Effector memory CD4-positive, alpha-beta T cell (primary cell): ENCODE measurements around the gene GAGE2A.
"Not testable (repeated sequence)": the region's sequence is repeated elsewhere in the genome, so short reads cannot be mapped to it uniquely, and the experiment has no call there.

ENCODE experiments used
- DNase-seq, 3 donors: peaks; one replicate each; pipeline ENCODE4 v3.0.0-alpha.2; 2020
- H3K27ac ChIP-seq: 2 replicates; pipeline ENCODE4 v1.7.0; 2013; ENCODE audit warnings: mild to moderate bottlenecking, low read length, moderate library complexity; ENCODE audit not compliant: insufficient read depth, poor library complexity, severe bottlenecking
- H3K27me3 ChIP-seq: replicated peaks from 2 replicates; pipeline ENCODE4 v1.7.0; 2013; ENCODE audit warnings: mild to moderate bottlenecking, low read length; ENCODE audit not compliant: insufficient read depth, control insufficient read depth, poor library complexity, severe bottlenecking
- H3K36me3 ChIP-seq: 2 replicates; pipeline ENCODE4 v1.7.0; 2013; ENCODE audit warnings: mild to moderate bottlenecking, low read length, moderate library complexity; ENCODE audit not compliant: control insufficient read depth, insufficient read depth
- H3K4me1 ChIP-seq: 2 replicates; pipeline ENCODE4 v1.7.0; 2013; ENCODE audit warnings: low read length, mild to moderate bottlenecking; ENCODE audit not compliant: control insufficient read depth, insufficient read depth, poor library complexity, severe bottlenecking
- H3K4me3 ChIP-seq: 2 replicates; pipeline ENCODE4 v1.7.0; 2013; ENCODE audit warnings: low read length, low read depth, mild to moderate bottlenecking; ENCODE audit not compliant: insufficient read depth, poor library complexity, severe bottlenecking
- H3K9me3 ChIP-seq: 2 replicates; pipeline ENCODE4 v1.7.0; 2013; ENCODE audit warnings: mild to moderate bottlenecking, low read length, moderate library complexity; ENCODE audit not compliant: control insufficient read depth
- total RNA-seq, 3 donors: gene quantifications; one replicate each; lab custom pipeline; 2026; lab: John Stamatoyannopoulos, UW

GAGE2A gene, protein sequence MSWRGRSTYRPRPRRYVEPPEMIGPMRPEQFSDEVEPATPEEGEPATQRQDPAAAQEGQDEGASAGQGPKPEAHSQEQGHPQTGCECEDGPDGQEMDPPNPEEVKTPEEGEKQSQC
- 0 reads per million in 3 donors for total RNA-seq

DNA sequence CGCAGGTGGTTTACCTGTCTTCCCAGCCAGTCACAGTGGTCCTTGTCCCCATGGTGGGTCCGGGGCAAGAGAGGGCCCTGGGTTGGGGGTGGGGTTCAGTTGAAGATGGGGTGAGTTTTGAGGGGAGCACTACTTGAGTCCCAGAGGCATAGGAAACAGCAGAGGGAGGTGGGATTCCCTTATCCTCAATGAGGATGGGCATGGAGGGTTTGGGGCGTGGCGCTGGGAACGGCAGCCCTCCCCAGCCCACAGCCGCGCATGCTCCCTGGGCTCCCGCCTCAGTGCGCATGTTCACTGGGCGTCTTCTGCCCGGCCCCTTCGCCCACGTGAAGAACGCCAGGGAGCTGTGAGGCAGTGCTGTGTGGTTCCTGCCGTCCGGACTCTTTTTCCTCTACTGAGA is at the start of gene GAGE2A:
Gene GAGE2A, plus strand, starts transcription at position 301 of the 400 bp plus-strand sequence. CDS start 1,155 bp downstream, outside the sequence.
- not testable (repeated sequence) for H3K27me3 ChIP-seq, DNase-seq, H3K9me3 ChIP-seq, H3K4me3 ChIP-seq, H3K27ac ChIP-seq, H3K4me1 ChIP-seq, H3K36me3 ChIP-seq

DNA sequence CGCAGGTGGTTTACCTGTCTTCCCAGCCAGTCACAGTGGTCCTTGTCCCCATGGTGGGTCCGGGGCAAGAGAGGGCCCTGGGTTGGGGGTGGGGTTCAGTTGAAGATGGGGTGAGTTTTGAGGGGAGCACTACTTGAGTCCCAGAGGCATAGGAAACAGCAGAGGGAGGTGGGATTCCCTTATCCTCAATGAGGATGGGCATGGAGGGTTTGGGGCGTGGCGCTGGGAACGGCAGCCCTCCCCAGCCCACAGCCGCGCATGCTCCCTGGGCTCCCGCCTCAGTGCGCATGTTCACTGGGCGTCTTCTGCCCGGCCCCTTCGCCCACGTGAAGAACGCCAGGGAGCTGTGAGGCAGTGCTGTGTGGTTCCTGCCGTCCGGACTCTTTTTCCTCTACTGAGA is 47.9 kb upstream of the GAGE2A start, which contains the start of gene GAGE12D:
Gene GAGE12D, plus strand, starts transcription at position 301 of the 400 bp plus-strand sequence. CDS start 1,155 bp downstream, outside the sequence.
- not testable (repeated sequence) for H3K27ac ChIP-seq, H3K9me3 ChIP-seq, DNase-seq, H3K36me3 ChIP-seq, H3K27me3 ChIP-seq, H3K4me1 ChIP-seq, H3K4me3 ChIP-seq

DNA sequence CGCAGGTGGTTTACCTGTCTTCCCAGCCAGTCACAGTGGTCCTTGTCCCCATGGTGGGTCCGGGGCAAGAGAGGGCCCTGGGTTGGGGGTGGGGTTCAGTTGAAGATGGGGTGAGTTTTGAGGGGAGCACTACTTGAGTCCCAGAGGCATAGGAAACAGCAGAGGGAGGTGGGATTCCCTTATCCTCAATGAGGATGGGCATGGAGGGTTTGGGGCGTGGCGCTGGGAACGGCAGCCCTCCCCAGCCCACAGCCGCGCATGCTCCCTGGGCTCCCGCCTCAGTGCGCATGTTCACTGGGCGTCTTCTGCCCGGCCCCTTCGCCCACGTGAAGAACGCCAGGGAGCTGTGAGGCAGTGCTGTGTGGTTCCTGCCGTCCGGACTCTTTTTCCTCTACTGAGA is 38.3 kb upstream of the GAGE2A start, which contains the start of gene GAGE12E:
Gene GAGE12E, plus strand, starts transcription at position 301 of the 400 bp plus-strand sequence. CDS start 1,155 bp downstream, outside the sequence.
- not testable (repeated sequence) for DNase-seq, H3K27ac ChIP-seq, H3K4me1 ChIP-seq, H3K4me3 ChIP-seq, H3K27me3 ChIP-seq, H3K36me3 ChIP-seq, H3K9me3 ChIP-seq

DNA sequence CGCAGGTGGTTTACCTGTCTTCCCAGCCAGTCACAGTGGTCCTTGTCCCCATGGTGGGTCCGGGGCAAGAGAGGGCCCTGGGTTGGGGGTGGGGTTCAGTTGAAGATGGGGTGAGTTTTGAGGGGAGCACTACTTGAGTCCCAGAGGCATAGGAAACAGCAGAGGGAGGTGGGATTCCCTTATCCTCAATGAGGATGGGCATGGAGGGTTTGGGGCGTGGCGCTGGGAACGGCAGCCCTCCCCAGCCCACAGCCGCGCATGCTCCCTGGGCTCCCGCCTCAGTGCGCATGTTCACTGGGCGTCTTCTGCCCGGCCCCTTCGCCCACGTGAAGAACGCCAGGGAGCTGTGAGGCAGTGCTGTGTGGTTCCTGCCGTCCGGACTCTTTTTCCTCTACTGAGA is 28.8 kb upstream of the GAGE2A start, which contains the start of gene GAGE12F:
Gene GAGE12F, plus strand, starts transcription at position 301 of the 400 bp plus-strand sequence. CDS start 1,155 bp downstream, outside the sequence.
- not testable (repeated sequence) for H3K36me3 ChIP-seq, H3K27ac ChIP-seq, H3K4me1 ChIP-seq, H3K9me3 ChIP-seq, DNase-seq, H3K4me3 ChIP-seq, H3K27me3 ChIP-seq

DNA sequence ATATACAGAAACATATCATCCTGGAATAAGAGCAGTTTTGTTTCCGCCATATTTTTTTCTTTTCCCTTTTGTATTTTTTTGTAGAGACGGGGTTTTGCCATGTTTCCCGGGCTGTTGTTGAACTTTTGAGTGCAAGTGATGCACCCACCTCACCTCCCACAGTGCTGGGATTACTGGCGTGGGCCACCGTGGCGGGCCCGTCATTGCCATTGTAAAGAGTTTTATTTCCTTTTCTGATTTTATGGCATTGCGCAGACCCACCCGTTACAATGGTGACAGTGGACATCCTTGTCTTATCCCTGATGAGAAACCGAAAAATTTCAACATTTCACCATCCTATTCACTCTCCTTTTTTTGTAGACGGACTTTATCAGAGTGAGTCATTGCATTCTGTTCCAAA is 20.6 kb upstream of the GAGE2A start:
- not testable (repeated sequence) for H3K4me1 ChIP-seq, H3K36me3 ChIP-seq, H3K27me3 ChIP-seq, H3K27ac ChIP-seq, H3K9me3 ChIP-seq, DNase-seq, H3K4me3 ChIP-seq

DNA sequence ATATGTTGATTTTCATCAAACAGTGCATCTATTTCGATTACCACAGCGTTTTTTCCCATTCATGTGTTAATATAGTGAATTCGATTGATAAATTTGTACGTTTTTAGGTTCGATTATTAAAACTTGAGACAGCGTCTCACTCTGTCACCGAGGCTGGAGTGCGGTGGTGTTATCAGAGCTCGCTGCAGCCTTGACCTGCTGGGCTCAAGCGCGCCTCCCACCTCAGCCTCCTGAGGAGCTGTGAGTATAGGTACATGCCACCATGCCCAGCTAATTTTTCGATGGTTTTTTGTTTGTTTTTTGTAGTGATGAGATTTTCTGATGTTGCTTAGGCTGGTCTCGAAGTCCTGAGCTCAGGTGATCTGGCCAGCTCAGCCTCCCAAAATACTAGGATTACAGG is 20.1 kb upstream of the GAGE2A start:
- not testable (repeated sequence) for H3K27me3 ChIP-seq, H3K9me3 ChIP-seq, H3K36me3 ChIP-seq, H3K4me3 ChIP-seq, H3K4me1 ChIP-seq, H3K27ac ChIP-seq, DNase-seq

DNA sequence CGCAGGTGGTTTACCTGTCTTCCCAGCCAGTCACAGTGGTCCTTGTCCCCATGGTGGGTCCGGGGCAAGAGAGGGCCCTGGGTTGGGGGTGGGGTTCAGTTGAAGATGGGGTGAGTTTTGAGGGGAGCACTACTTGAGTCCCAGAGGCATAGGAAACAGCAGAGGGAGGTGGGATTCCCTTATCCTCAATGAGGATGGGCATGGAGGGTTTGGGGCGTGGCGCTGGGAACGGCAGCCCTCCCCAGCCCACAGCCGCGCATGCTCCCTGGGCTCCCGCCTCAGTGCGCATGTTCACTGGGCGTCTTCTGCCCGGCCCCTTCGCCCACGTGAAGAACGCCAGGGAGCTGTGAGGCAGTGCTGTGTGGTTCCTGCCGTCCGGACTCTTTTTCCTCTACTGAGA is 19.2 kb upstream of the GAGE2A start, which contains the start of gene GAGE12G:
Gene GAGE12G, plus strand, starts transcription at position 301 of the 400 bp plus-strand sequence. CDS start 1,155 bp downstream, outside the sequence.
- H3K4me1 ChIP-seq, H3K9me3 ChIP-seq: not testable (repeated sequence)

DNA sequence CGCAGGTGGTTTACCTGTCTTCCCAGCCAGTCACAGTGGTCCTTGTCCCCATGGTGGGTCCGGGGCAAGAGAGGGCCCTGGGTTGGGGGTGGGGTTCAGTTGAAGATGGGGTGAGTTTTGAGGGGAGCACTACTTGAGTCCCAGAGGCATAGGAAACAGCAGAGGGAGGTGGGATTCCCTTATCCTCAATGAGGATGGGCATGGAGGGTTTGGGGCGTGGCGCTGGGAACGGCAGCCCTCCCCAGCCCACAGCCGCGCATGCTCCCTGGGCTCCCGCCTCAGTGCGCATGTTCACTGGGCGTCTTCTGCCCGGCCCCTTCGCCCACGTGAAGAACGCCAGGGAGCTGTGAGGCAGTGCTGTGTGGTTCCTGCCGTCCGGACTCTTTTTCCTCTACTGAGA is 9.6 kb upstream of the GAGE2A start, which contains the start of gene GAGE12H:
Gene GAGE12H, plus strand, starts transcription at position 301 of the 400 bp plus-strand sequence. CDS start 1,155 bp downstream, outside the sequence.
- not testable (repeated sequence) for H3K4me3 ChIP-seq, H3K9me3 ChIP-seq

More for the DNA sequence above, 19.2 kb upstream of the GAGE2A start, which contains the start of gene GAGE12G:
- not testable (repeated sequence) for DNase-seq, H3K36me3 ChIP-seq, H3K4me3 ChIP-seq, H3K27me3 ChIP-seq, H3K27ac ChIP-seq

DNA sequence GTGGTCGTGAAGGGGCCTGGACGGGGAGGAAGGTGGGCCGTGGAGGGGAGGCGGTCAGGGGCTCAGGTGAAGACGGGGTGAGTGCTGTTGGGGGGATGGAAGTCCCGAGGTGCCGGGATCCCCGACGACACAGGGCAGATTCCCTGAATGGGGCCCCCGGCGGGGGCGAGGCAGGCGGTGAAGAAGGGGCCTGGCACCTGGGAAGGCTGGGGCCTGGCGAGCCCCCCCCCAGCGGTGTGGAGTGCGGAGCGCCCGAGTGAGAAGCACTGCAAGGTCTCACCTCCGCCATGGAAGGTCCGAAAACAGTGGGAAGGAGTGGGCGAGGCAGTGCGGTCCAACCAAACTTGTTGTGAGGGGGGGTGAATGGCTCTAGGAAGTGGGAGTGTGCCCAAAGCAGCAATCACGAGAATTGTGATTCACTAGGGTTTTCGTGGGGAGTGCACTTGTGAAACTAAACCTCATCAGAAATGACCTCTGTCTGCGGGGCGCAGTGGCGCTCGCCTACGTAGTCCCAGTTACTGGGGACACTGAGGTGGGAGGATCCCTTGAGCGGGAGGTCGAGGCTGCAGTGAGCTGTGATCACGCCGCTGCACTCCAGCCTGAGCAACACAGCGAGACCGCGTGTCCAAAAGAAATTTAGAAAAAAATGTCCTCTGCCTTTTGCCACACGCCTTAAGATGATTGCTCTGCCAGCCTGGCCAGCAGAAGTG is 628 bp downstream of the GAGE2A start:
- not testable (repeated sequence) for H3K4me3 ChIP-seq, H3K9me3 ChIP-seq, H3K4me1 ChIP-seq, H3K27me3 ChIP-seq, H3K36me3 ChIP-seq, H3K27ac ChIP-seq
- DNase-seq: peak in 2 of 3 donors; percentile 0 to 2

More for the DNA sequence above, 9.6 kb upstream of the GAGE2A start, which contains the start of gene GAGE12H:
- not testable (repeated sequence) for H3K27ac ChIP-seq, H3K4me1 ChIP-seq, DNase-seq, H3K36me3 ChIP-seq, H3K27me3 ChIP-seq

DNA sequence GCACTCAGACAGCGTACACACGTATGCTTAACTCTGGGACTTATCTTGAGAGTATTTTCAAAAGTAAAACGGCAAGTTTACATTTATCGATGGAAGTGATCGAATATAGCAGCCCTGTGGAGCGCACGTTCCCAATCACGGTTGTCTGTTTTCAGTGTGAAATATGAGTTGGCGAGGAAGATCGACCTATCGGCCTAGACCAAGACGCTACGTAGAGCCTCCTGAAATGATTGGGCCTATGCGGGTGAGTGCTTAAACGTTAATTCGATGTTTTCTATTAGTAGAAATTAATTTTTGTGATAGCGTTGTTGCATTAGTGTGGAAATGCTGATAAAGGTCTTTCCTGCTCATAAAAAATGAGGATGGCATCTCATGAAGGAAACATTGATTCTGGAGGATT is 1.2 kb downstream of the GAGE2A start:
- H3K27ac ChIP-seq, H3K4me1 ChIP-seq, DNase-seq, H3K9me3 ChIP-seq, H3K4me3 ChIP-seq, H3K27me3 ChIP-seq, H3K36me3 ChIP-seq: not testable (repeated sequence)
